ENCODE measurements around the gene EPS8L1. TPM values are rescaled to one million over a fixed set of nuclear protein-coding genes. Genes with fewer than 3 reads are reported as not detected.

Gene EPS8L1
- total RNA-seq, 3 donors from 2014 or later (not counting 1 experiment from before 2014, with no cell fraction given), result 8.8 to 15.7 (median 10.0) TPM

DNA sequence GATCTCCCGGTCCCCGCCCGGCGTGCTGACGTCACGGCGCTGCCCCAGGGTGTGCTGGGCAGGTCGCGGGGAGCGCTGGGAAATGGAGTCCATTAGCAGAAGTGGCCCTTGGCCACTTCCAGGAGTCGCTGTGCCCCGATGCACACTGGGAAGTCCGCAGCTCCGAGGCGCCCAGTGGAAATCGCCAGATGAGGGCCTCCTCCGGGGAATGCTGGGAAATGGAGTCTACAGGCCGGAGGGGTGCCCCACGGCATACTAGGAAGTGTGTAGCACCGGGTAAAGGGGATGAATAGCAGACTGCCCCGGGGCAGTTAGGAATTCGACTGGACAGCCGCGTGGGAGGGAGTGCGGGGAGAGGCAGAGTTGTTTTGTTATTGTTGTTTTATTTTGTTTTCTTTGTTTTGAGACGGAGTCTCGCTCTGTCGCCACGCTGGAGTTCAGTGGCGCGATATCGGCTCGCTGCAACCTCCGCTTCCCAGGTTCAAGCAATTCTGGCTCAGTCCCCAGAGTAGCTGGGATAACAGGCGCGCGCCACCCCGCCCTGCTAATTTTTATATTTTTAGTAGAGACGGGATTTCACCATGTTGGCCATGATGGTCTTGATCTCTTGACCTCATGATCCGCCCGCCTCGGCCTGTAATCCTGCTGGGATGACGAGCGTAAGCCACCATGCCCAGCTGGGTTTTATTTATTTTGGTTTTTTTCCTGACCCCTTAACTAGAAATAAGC lies 42.2 kb downstream of the EPS8L1 start:
- H3K4me3 ChIP-seq (ENCODE audit: low read length), result peak overlapping the region; percentile 69
- peaks cover 1% of the 10 kb centered on the region for H3K36me3 ChIP-seq (ENCODE audit: control insufficient read depth, insufficient read depth, low read length)
- H3K36me3 Mint-ChIP-seq, result no peaks in the 10 kb centered on the region
- no peaks in the 10 kb centered on the region for H3K27me3 ChIP-seq (ENCODE audit: control insufficient read depth, insufficient read depth, low read length)
- peak overlapping the region; percentile 97 for H3K4me3 Mint-ChIP-seq
- no peaks in the 10 kb centered on the region for H3K9me3 Mint-ChIP-seq
- H3K27ac Mint-ChIP-seq, result peak overlapping the region; percentile 84 to 98
- TF ChIP-seq, protein P1, sequence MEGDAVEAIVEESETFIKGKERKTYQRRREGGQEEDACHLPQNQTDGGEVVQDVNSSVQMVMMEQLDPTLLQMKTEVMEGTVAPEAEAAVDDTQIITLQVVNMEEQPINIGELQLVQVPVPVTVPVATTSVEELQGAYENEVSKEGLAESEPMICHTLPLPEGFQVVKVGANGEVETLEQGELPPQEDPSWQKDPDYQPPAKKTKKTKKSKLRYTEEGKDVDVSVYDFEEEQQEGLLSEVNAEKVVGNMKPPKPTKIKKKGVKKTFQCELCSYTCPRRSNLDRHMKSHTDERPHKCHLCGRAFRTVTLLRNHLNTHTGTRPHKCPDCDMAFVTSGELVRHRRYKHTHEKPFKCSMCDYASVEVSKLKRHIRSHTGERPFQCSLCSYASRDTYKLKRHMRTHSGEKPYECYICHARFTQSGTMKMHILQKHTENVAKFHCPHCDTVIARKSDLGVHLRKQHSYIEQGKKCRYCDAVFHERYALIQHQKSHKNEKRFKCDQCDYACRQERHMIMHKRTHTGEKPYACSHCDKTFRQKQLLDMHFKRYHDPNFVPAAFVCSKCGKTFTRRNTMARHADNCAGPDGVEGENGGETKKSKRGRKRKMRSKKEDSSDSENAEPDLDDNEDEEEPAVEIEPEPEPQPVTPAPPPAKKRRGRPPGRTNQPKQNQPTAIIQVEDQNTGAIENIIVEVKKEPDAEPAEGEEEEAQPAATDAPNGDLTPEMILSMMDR (IDR thresholded peaks at IDR 0.05), result no peak
- ATAC-seq (peak; percentile 90 to 98 (median 93)), DNase-seq (peak; percentile 93 to 98)
- peaks cover under 1 to 6% of the 10 kb centered on the region in 2 donors for H3K27me3 Mint-ChIP-seq (ENCODE audit: low read depth in 2 of 2)
- H3K4me1 Mint-ChIP-seq, result peaks cover 36 to 48% of the 10 kb centered on the region in 2 donors
- intact Hi-C loops (cut with micrococcal nuclease), result loop anchor here (1.0 to 5.0 kb wide), 2 partner anchors 36 to 61 kb away; no protein-coding TSS in a partner anchor
- peaks cover 50% of the 10 kb centered on the region for H3K4me1 ChIP-seq (ENCODE audit: control insufficient read depth, insufficient read depth, low read length)
- no peaks in the 10 kb centered on the region for H3K9me3 ChIP-seq (ENCODE audit: control insufficient read depth, insufficient read depth, low read length)
- under 1% methylated on average over 44 of the region's 44 CpGs for WGBS (ENCODE audit: insufficient coverage)
- H3K27ac ChIP-seq (ENCODE audit: low read length), result peak overlapping the region; percentile 44

DNA sequence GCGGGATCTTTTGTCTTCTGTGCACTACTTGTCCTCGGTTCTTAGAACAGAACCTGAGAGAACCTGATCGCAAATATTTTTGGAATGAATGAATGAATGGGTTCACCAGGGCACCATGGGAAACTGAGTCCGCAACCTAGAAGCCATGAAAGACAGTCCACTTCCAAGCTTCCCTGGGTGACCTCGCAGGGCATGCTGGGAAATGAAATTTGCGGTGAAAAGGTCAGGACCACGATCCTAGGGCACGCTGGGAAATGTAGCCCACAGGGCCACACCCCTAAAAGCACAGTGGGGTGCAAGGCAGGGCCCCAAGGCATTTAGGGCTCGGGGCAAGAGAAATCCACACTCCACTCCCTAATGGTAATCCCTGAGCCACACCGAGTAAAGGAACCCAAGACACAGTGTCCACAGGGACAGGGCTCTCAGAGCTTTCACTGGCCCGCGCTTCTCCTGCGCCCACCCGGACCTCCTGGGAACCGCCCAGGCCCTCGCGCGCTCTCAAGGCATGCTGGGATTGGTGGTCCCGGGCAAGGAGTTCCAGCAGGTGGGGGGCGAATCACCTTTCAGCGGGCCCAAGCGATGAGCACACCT lies 42.8 kb downstream of the EPS8L1 start:
- H3K27me3 ChIP-seq (ENCODE audit: control insufficient read depth, insufficient read depth, low read length), result no peaks in the 10 kb centered on the region
- H3K4me1 ChIP-seq (ENCODE audit: control insufficient read depth, insufficient read depth, low read length), result peaks cover 43% of the 10 kb centered on the region
- Mint-ChIP-seq H3K4me3 (peak overlapping the region; percentile 97), H3K36me3 (no peaks in the 10 kb centered on the region), H3K4me1 (peaks cover 36 to 45% of the 10 kb centered on the region in 2 donors), H3K27ac (peak overlapping the region; percentile 84 to 98), H3K9me3 (no peaks in the 10 kb centered on the region), H3K27me3 (ENCODE audit: low read depth in 2 of 2) (peaks cover 7 to 12% of the 10 kb centered on the region in 2 donors)
- WGBS (ENCODE audit: insufficient coverage), result 24% methylated on average over 22 of the region's 22 CpGs
- no peaks in the 10 kb centered on the region for H3K36me3 ChIP-seq (ENCODE audit: control insufficient read depth, insufficient read depth, low read length)
- intact Hi-C loops (cut with micrococcal nuclease), result loop anchor here (5.0 kb wide), 1 partner anchor 36 kb away; no protein-coding TSS in a partner anchor
- peak overlapping the region; percentile 69 for H3K4me3 ChIP-seq (ENCODE audit: low read length)
- peak in 1 of 2 donors; percentile 27 for DNase-seq
- TF ChIP-seq, protein P1 (IDR thresholded peaks at IDR 0.05), result no peak
- H3K27ac ChIP-seq (ENCODE audit: low read length), result no peak overlapping the region
- no peak for ATAC-seq
- no peaks in the 10 kb centered on the region for H3K9me3 ChIP-seq (ENCODE audit: control insufficient read depth, insufficient read depth, low read length)

DNA sequence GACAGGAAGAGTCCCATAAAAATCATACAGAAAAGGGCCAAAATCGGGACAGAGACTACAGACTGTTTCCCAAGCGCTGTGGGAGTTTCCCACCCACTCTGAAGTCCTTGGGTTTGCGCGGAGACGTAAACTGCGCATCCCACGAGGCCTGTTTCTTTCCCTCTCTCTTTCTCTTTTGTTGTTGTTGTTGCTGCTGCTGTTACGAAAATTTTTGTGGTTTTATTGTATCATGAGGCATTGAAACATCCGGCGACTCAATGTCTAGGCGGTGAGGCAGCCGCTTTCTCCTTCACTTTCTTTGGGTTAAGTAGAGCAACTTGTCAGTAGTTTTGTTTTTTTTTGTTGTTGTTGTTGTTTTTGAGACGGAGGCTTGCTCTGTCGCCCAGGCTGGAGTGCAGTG lies 43.4 kb downstream of the EPS8L1 start:
- H3K27me3 ChIP-seq (ENCODE audit: control insufficient read depth, insufficient read depth, low read length), result no peaks in the 10 kb centered on the region

More for the DNA sequence above, 43.4 kb downstream of the EPS8L1 start:
- Histone ChIP-seq H3K36me3 (ENCODE audit: control insufficient read depth, insufficient read depth, low read length) (no peaks in the 10 kb centered on the region), H3K27ac (ENCODE audit: low read length) (no peak overlapping the region), H3K4me3 (ENCODE audit: low read length) (no peak overlapping the region), H3K4me1 (ENCODE audit: control insufficient read depth, insufficient read depth, low read length) (peaks cover 39% of the 10 kb centered on the region), H3K9me3 (ENCODE audit: control insufficient read depth, insufficient read depth, low read length) (no peaks in the 10 kb centered on the region)
- H3K27me3 Mint-ChIP-seq (ENCODE audit: low read depth in 2 of 2), result peaks cover 13 to 18% of the 10 kb centered on the region in 2 donors
- peaks cover 36 to 44% of the 10 kb centered on the region in 2 donors for H3K4me1 Mint-ChIP-seq
- H3K4me3 Mint-ChIP-seq, result peak overlapping the region; percentile 18
- TF ChIP-seq, protein P1 (IDR thresholded peaks at IDR 0.05), result no peak
- no peaks in the 10 kb centered on the region for H3K36me3 Mint-ChIP-seq
- ATAC-seq, result no peak
- WGBS (ENCODE audit: insufficient coverage), result 78% methylated on average over 14 of the region's 14 CpGs
- no peaks in the 10 kb centered on the region for H3K9me3 Mint-ChIP-seq
- intact Hi-C loops (cut with micrococcal nuclease), result loop anchor here (5.0 kb wide), 1 partner anchor 37 kb away; no protein-coding TSS in a partner anchor
- peak in 1 of 2 donors; percentile 53 for DNase-seq
- H3K27ac Mint-ChIP-seq, result no peak overlapping the region

All from natural killer cell (primary cell).